Measurements from ENCODE around the gene UBE2K. TPM values are rescaled to one million over a fixed set of nuclear protein-coding genes. Genes with fewer than 3 reads are reported as not detected.

The UBE2K gene
- total RNA-seq, 1 experiment from 2014 or later = 151 TPM

- Histone ChIP-seq H3T11ph (ENCODE audit: low read length) (no peak overlapping the region), H2BK120ac (ENCODE audit: low read depth, low read length, poor library complexity, severe bottlenecking) (no peak overlapping the region), H3K27ac (ENCODE audit: insufficient read length, low read depth, low read length) (no peak overlapping the region), H4K5ac (ENCODE audit: insufficient read length, low read depth, low read length) (no peak overlapping the region), H3K79me1 (ENCODE audit: insufficient read depth, low read depth, low read length, poor library complexity, severe bottlenecking) (no peaks in the 10 kb centered on the region), H3K23ac (ENCODE audit: insufficient read length, low read depth, low read length) (no peak overlapping the region), H3K4me2 (ENCODE audit: insufficient read depth, insufficient read length, low read length) (no peak overlapping the region), H3K79me2 (ENCODE audit: insufficient read depth, low read length) (no peaks in the 10 kb centered on the region), H3K14ac (ENCODE audit: insufficient read depth, low read length) (no peak overlapping the region), H4K8ac (replicated peaks; ENCODE audit: insufficient read length, low read depth, low read length) (no peak overlapping the region), H3K9ac (ENCODE audit: extremely low read depth, insufficient read length, low read length) (no peak overlapping the region), H2BK20ac (ENCODE audit: low read depth, low read length, poor library complexity, severe bottlenecking) (no peak overlapping the region), H2AK5ac (ENCODE audit: insufficient read length, low read length) (no peak overlapping the region), H3K27me3 (ENCODE audit: insufficient read depth, low read length) (no peaks in the 10 kb centered on the region), H3K4ac (ENCODE audit: low read depth, low read length) (no peak overlapping the region), H4K20me1 (ENCODE audit: control insufficient read depth, insufficient read depth, insufficient read length) (no peaks in the 10 kb centered on the region), H3K9me3 (ENCODE audit: control insufficient read depth, low read depth, low read length) (no peaks in the 10 kb centered on the region), H2BK12ac (ENCODE audit: insufficient read length, low read depth, low read length) (no peak overlapping the region), H2AFZ (ENCODE audit: low read length) (no peak overlapping the region), H3K23me2 (ENCODE audit: insufficient read length, low read depth, low read length, poor library complexity, severe bottlenecking) (no peaks in the 10 kb centered on the region), H3K4me1 (ENCODE audit: insufficient read depth, low read length) (no peaks in the 10 kb centered on the region), H4K91ac (ENCODE audit: insufficient read length, low read depth, low read length) (no peak overlapping the region), H3K18ac (ENCODE audit: insufficient read length, low read depth, low read length) (no peak overlapping the region), H2BK5ac (ENCODE audit: insufficient read length, low read length) (no peak overlapping the region), H2BK15ac (ENCODE audit: low read depth, low read length) (no peak overlapping the region), H3K56ac (ENCODE audit: insufficient read length, low read depth, low read length) (no peak overlapping the region)
- Mint-ChIP-seq H3K27ac (peak overlapping the region in 1 of 3 experiments; percentile 83; a peak in 1 of 7 replicates), H3K9me3 (no peaks in the 10 kb centered on the region), H3K4me3 (no peak overlapping the region), H3K27me3 (ENCODE audit: low read depth) (no peaks in the 10 kb centered on the region), H3K4me1 (no peaks in the 10 kb centered on the region), H3K36me3 (ENCODE audit: insufficient read depth in 1 of 3, low read depth in 3 of 3) (peaks cover 0 to 5% (median 0%) of the 10 kb centered on the region in 3 experiments; a peak in 1 of 7 replicates)
- no peak for TF ChIP-seq CTCF (conservative IDR thresholded peaks at IDR 0.05)
- no CpG with 5 or more reads among the region's 6 CpGs for WGBS (ENCODE audit: extremely low coverage, insufficient read length, low lambda C conversion rate)
- no peak for DNase-seq
Observed at GRCh38 chr4:39660757-39661156, 37.2 kb upstream of the UBE2K start.

Measured in H9 (cell line).